K562 (cell line): ENCODE results near the gene TMEM53. TPM values are rescaled to one million over a fixed set of nuclear protein-coding genes. Genes with fewer than 3 reads are reported as not detected.

Experiments
- GTF2E2 ChIP-seq: fragments of 200-800 bp; sonication (Bioruptor generic); IDR thresholded peaks from 2 replicates; pipeline ENCODE4 v1.6.1; 2016; ENCODE audit warnings: missing genetic modification characterization, missing compliant biosample characterization
- MYNN ChIP-seq, 2 experiments: sonication (generic); formaldehyde crosslinking in 1 of 2; IDR thresholded peaks; 2 replicates each; pipeline versions ENCODE4 v1.5.0 to v1.6.1; 2016 to 2020; ENCODE audit warnings: antibody characterized with exemption in 1 of 2, missing genetic modification reagents in 1 of 2
- POLR2B ChIP-seq: fragments of 450-650 bp; IDR thresholded peaks from 2 replicates; pipeline ENCODE4 v1.6.1; 2018; ENCODE audit warnings: low read depth; ENCODE audit not compliant: partially characterized antibody
- polyA plus RNA-seq, 8 experiments: library from polyadenylated mRNA; depleted of rRNA in 4 of 8; stranded (reverse) in 5 of 8; unstranded in 3 of 8; fragments of >200 nt; fragmentation: Nextera tagmentation in 2 of 8; fragmentation: Illumina TruSeq in 1 of 8; extraction: Ambion mirVana in 2 of 8; extraction: Trizol in 1 of 8; gene quantifications; 2 replicates each; pipeline versions ENCODE4 v1.2.1 to v1.2.3, GENCODE V29; 2011 to 2014; ENCODE audit warnings: inconsistent platforms in 1 of 8, missing spikeins in 1 of 8
- total RNA-seq, 7 experiments: library from RNA; depleted of rRNA in 6 of 7; stranded (reverse); fragments of >200 nt in 6 of 7; fragmentation: Illumina TruSeq in 2 of 7; extraction: Trizol in 2 of 7; gene quantifications; 2 replicates each; pipeline versions ENCODE4 v1.2.1 to v1.2.3, GENCODE V29; 2011 to 2021; ENCODE audit warnings: low replicate concordance in 1 of 7
- TF ChIP-seq, protein P1 (sequence below): sonication (generic); formaldehyde crosslinking; IDR thresholded peaks from 2 replicates; pipeline ENCODE4 v1.8.0; 2023; ENCODE audit warnings: mild to moderate bottlenecking, missing genetic modification reagents
- TF ChIP-seq, protein P2 (sequence below): fragments of 450-650 bp; formaldehyde crosslinking; IDR thresholded peaks from 2 replicates; pipeline ENCODE4 v1.4.0; 2020; ENCODE audit warnings: mild to moderate bottlenecking, mixed read lengths

The TMEM53 gene
- total and polyA plus RNA-seq, 9 of the 15 experiments (the other 6 are each of a cell fraction or from before 2014, with no cell fraction given), result 0.23 to 3.7 (median 2.0) TPM

DNA sequence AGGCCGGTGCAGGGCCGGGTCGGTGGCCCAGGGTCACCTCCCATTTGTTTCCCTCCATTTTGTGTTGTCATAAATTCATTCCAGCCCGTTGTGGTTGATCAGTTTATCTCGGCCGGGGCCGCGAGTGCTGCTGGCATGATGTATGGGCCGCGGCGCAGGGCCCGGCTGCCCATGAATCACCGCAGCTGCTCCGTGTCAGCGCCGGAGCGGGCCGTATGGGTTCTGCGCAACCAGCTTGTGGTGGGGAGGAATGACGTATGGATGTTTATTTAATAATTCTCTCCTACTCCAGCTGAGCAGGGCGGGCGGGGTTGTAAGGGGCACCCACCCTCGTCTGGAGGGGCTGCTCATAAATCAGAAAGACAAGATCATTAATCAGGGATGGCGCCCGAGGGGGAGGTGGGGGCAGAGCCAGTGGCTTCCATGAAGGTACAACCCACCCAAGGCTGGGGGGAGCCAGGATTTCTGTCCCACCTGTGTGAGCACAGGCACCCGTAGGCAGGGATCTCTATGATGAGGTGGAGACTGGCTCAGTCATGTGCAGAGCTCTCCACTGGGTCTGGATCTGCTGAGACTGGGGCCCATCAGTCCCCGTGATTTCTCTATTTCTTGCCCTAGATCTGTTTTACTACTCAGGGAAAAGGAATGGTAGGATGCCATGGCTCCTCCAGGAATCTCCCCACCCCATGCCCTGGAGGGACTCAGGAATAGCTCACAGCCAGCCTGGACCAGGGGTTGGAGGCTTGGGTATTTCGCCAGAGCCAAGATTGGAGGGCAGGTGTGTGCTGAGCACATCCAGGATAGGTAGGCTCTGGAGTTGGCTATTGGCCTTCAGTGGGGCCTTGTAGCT is 27.8 kb downstream of the TMEM53 start (continued):
- TF ChIP-seq, protein P1, sequence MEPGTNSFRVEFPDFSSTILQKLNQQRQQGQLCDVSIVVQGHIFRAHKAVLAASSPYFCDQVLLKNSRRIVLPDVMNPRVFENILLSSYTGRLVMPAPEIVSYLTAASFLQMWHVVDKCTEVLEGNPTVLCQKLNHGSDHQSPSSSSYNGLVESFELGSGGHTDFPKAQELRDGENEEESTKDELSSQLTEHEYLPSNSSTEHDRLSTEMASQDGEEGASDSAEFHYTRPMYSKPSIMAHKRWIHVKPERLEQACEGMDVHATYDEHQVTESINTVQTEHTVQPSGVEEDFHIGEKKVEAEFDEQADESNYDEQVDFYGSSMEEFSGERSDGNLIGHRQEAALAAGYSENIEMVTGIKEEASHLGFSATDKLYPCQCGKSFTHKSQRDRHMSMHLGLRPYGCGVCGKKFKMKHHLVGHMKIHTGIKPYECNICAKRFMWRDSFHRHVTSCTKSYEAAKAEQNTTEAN (CRISPR knock-in tag), result no peak
- no peak for TF ChIP-seq MYNN (IDR thresholded peaks at IDR 0.05)
- TF ChIP-seq MYNN (CRISPR knock-in tag; IDR thresholded peaks at IDR 0.05), result no peak
- TF ChIP-seq GTF2E2 (tag), result no peak
- TF ChIP-seq, protein P2, sequence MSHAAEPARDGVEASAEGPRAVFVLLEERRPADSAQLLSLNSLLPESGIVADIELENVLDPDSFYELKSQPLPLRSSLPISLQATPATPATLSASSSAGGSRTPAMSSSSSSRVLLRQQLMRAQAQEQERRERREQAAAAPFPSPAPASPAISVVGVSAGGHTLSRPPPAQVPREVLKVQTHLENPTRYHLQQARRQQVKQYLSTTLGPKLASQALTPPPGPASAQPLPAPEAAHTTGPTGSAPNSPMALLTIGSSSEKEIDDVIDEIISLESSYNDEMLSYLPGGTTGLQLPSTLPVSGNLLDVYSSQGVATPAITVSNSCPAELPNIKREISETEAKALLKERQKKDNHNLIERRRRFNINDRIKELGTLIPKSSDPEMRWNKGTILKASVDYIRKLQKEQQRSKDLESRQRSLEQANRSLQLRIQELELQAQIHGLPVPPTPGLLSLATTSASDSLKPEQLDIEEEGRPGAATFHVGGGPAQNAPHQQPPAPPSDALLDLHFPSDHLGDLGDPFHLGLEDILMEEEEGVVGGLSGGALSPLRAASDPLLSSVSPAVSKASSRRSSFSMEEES (CRISPR knock-in tag), result no peak
- TF ChIP-seq POLR2B, result no peak
